B cell (primary cell): ENCODE results near the gene VPS13D. TPM values are rescaled to one million over a fixed set of nuclear protein-coding genes. Genes with fewer than 3 reads are reported as not detected.

Experiments used
- ATAC-seq: fragments of 200-7000 bp; cut with Tn5 transposase; one replicate; pipeline ENCODE4 v1.10.0; 2021; ENCODE audit warnings: low read depth, mild to moderate bottlenecking, moderate number of reproducible peaks, moderate library complexity
- CTCF ChIA-PET: fragments of 350-600 bp; sonication (Branson Sonifier 250); formaldehyde crosslinking; loops from one replicate; lab custom pipeline; 2021; ENCODE audit warnings: antibody characterized with exemption, inconsistent platforms; lab: Charles Lee
- POLR2A ChIA-PET: fragments of 350-600 bp; sonication (Branson Sonifier 250); formaldehyde crosslinking; loops from one replicate; lab custom pipeline; 2021; ENCODE audit warnings: antibody characterized with exemption; lab: Charles Lee
- DNase-seq: peaks from one replicate; pipeline ENCODE4 v3.0.0; 2013
- H2AFZ ChIP-seq: 2 replicates; pipeline ENCODE4 v1.6.1; 2012; ENCODE audit warnings: mild to moderate bottlenecking, low read depth, low read length; ENCODE audit not compliant: insufficient read depth, poor library complexity, severe bottlenecking
- H3K27ac ChIP-seq, 2 donors: 1 replicate in 1 of 2; 2 replicates in 1 of 2; pipeline ENCODE4 v1.5.1; 2012 to 2013; ENCODE audit warnings: low read length in 2 of 2, mild to moderate bottlenecking in 2 of 2, moderate library complexity in 1 of 2
- H3K27me3 ChIP-seq, 4 experiments: fragments of 200-600 bp in 1 of 4; sonication (generic) in 1 of 4; replicated peaks in 1 of 4; 1 replicate in 2 of 4; 2 replicates in 2 of 4; pipeline versions ENCODE4 v1.6.1 to v1.7.0; 2013 to 2016; ENCODE audit warnings: low read length in 3 of 4, mild to moderate bottlenecking in 2 of 4, mixed read lengths in 1 of 4, moderate library complexity in 1 of 4; ENCODE audit not compliant: insufficient read depth in 4 of 4, control insufficient read depth in 3 of 4; ENCODE audit errors: control extremely low read depth in 1 of 4
- H3K36me3 ChIP-seq, 2 experiments: replicated peaks in 1 of 2; 1 replicate in 1 of 2; 2 replicates in 1 of 2; pipeline versions ENCODE4 v1.6.1 to v1.7.1; 2013; ENCODE audit warnings: low read length in 1 of 2; ENCODE audit not compliant: insufficient read depth in 2 of 2, control insufficient read depth in 1 of 2; ENCODE audit errors: control extremely low read depth in 1 of 2, extremely low read depth in 1 of 2
- H3K4me1 ChIP-seq, 2 donors: fragments of 200-600 bp in 1 of 2; sonication (generic) in 1 of 2; 1 replicate in 1 of 2; 2 replicates in 1 of 2; pipeline versions ENCODE4 v1.5.1 to v1.6.1; 2013 to 2017; ENCODE audit warnings: low read length in 2 of 2; ENCODE audit not compliant: control insufficient read depth in 2 of 2, insufficient read depth in 2 of 2
- H3K4me2 ChIP-seq: replicated peaks from 2 replicates; pipeline ENCODE3; 2012; ENCODE audit warnings: mild to moderate bottlenecking, low read depth, low read length; ENCODE audit not compliant: poor library complexity, severe bottlenecking
- H3K4me3 ChIP-seq, 5 experiments: fragments of 200-600 bp in 1 of 5; sonication (generic) in 1 of 5; 1 replicate in 3 of 5; 2 replicates in 2 of 5; pipeline versions ENCODE4 v1.5.1 to v1.7.0; 2011 to 2016; ENCODE audit warnings: low read length in 4 of 5, mild to moderate bottlenecking in 4 of 5, low read depth in 2 of 5, control low read depth in 1 of 5, moderate library complexity in 1 of 5; ENCODE audit not compliant: insufficient read depth in 1 of 5; ENCODE audit errors: control extremely low read depth in 1 of 5, extremely low read depth in 1 of 5
- H3K79me2 ChIP-seq: fragments of 200-600 bp; sonication (generic); one replicate; pipeline ENCODE4 v1.6.0; 2016; ENCODE audit warnings: low read length; ENCODE audit not compliant: control insufficient read depth, insufficient read depth
- H3K9ac ChIP-seq: fragments of 200-600 bp; sonication (generic); 2 replicates; pipeline ENCODE4 v1.6.1; 2017; ENCODE audit warnings: mild to moderate bottlenecking, low read length, moderate library complexity
- H3K9me3 ChIP-seq, 3 donors: one replicate each; pipeline versions ENCODE4 v1.6.1 to v1.7.1; 2013; ENCODE audit warnings: low read length in 2 of 3; ENCODE audit not compliant: control insufficient read depth in 2 of 3, insufficient read depth in 1 of 3; ENCODE audit errors: control extremely low read depth in 1 of 3
- H4K20me1 ChIP-seq: 2 replicates; pipeline ENCODE4 v1.6.0; 2012; ENCODE audit warnings: mild to moderate bottlenecking, low read length; ENCODE audit not compliant: insufficient read depth, control insufficient read depth, poor library complexity, severe bottlenecking
- H3K27ac Mint-ChIP-seq: one replicate; pipeline ENCODE4 v1.8.0; 2021; ENCODE audit warnings: mixed read lengths
- H3K27me3 Mint-ChIP-seq: one replicate; pipeline ENCODE4 v1.8.0; 2021; ENCODE audit warnings: mixed read lengths
- H3K4me1 Mint-ChIP-seq: one replicate; pipeline ENCODE4 v1.8.0; 2021; ENCODE audit warnings: mixed read lengths
- H3K4me3 Mint-ChIP-seq: one replicate; pipeline ENCODE4 v1.8.0; 2021; ENCODE audit warnings: mixed read lengths
- H3K9me3 Mint-ChIP-seq: one replicate; pipeline ENCODE4 v1.8.0; 2022; ENCODE audit warnings: mixed read lengths; ENCODE audit not compliant: insufficient read depth
- CTCF ChIP-seq: fragments of 200-600 bp; IDR thresholded peaks from one replicate; pipeline ENCODE4 v1.8.0; 2022; ENCODE audit warnings: antibody characterized with exemption, mild to moderate bottlenecking
- EZH2 ChIP-seq: IDR thresholded peaks from 2 replicates; pipeline ENCODE4 v1.6.1; 2012; ENCODE audit warnings: borderline replicate concordance, low read depth, mild to moderate bottlenecking, moderate library complexity, low read length; ENCODE audit not compliant: insufficient read depth, poor library complexity, severe bottlenecking
- WGBS: methylation state at CpG from one replicate; pipeline ENCODE4 v1.1.5; 2013; ENCODE audit warnings: missing lambda C conversion rate; ENCODE audit not compliant: insufficient coverage; 5-methylcytosine and 5-hydroxymethylcytosine counted together
- intact Hi-C: fragments of 100-400 bp; cut with micrococcal nuclease; formaldehyde crosslinking; loops from one replicate; pipeline ENCODE4 v1.10.0; 2022
- polyA plus RNA-seq: library from polyadenylated mRNA; depleted of rRNA; stranded (reverse); fragments of >200 nt; gene quantifications from 2 replicates; pipeline ENCODE4 v1.2.3, GENCODE V29; 2012
- total RNA-seq, 2 donors: library from RNA; stranded (reverse); fragments of 120-200 nt in 1 of 2; gene quantifications; 1 replicate in 1 of 2; 2 replicates in 1 of 2; pipeline versions ENCODE4 v1.2.3 to v1.2.4, GENCODE V29; 2013 to 2022

The VPS13D gene
- total and polyA plus RNA-seq, 2 donors (not counting 1 experiment from before 2014, with no cell fraction given): 29.9 to 104 TPM

GRCh38 chr1:12414444-12415018 lies 184.7 kb downstream of the VPS13D start:
- no peak overlapping the region for H2AFZ ChIP-seq
- intact Hi-C loops: no loop called here
- no peaks in the 10 kb centered on the region for H3K79me2 ChIP-seq
- H3K9me3 ChIP-seq: peaks cover 0 to 9% (median 7%) of the 10 kb centered on the region in 3 donors
- DNase-seq (no peak), ATAC-seq (no peak)
- H3K4me1 Mint-ChIP-seq: peaks cover 6% of the 10 kb centered on the region
- no peak overlapping the region for H3K4me3 Mint-ChIP-seq
- H4K20me1 ChIP-seq: no peaks in the 10 kb centered on the region
- TF ChIP-seq CTCF (no peak), EZH2 (no peak)
- no peak overlapping the region for H3K4me3 ChIP-seq
- CTCF ChIA-PET: no interaction called here
- H3K9ac ChIP-seq: no peak overlapping the region
- no CpG with 5 or more reads among the region's 2 CpGs for WGBS
- POLR2A ChIA-PET: interaction anchor here (0.5 kb wide), 1 partner anchor 255 kb away, joined by 5 read pairs; no protein-coding TSS in a partner anchor
- H3K27me3 ChIP-seq: no peaks in the 10 kb centered on the region
- H3K36me3 ChIP-seq: peaks cover 14 to 36% of the 10 kb centered on the region in 2 experiments
- no peak overlapping the region for H3K4me2 ChIP-seq
- H3K9me3 Mint-ChIP-seq: peaks cover 8% of the 10 kb centered on the region
- no peaks in the 10 kb centered on the region for H3K27me3 Mint-ChIP-seq
- no peak overlapping the region for H3K27ac ChIP-seq
- H3K4me1 ChIP-seq: no peaks in the 10 kb centered on the region
- no peak overlapping the region for H3K27ac Mint-ChIP-seq

GRCh38 chr1:12415038-12415466 lies 185.2 kb downstream of the VPS13D start:
- Mint-ChIP-seq H3K4me3 (no peak overlapping the region), H3K27ac (no peak overlapping the region), H3K9me3 (peaks cover 3% of the 10 kb centered on the region), H3K4me1 (peaks cover 6% of the 10 kb centered on the region), H3K27me3 (no peaks in the 10 kb centered on the region)
- Histone ChIP-seq H3K4me2 (no peak overlapping the region), H3K4me1 (no peaks in the 10 kb centered on the region), H3K4me3 (no peak overlapping the region), H3K36me3 (peaks cover 14 to 35% of the 10 kb centered on the region in 2 experiments), H3K9me3 (peaks cover 0 to 4% (median 3%) of the 10 kb centered on the region in 3 donors), H4K20me1 (no peaks in the 10 kb centered on the region), H3K27ac (no peak overlapping the region), H3K27me3 (no peaks in the 10 kb centered on the region), H3K79me2 (no peaks in the 10 kb centered on the region), H3K9ac (no peak overlapping the region), H2AFZ (no peak overlapping the region)
- ChIA-PET CTCF (no interaction called here), POLR2A (interaction anchor here (0.5 kb wide), 1 partner anchor 256 kb away, joined by 5 read pairs; no protein-coding TSS in a partner anchor)
- TF ChIP-seq CTCF: no peak
- no peak for TF ChIP-seq EZH2
- intact Hi-C loops: no loop called here
- ATAC-seq: no peak
- DNase-seq: no peak
- no CpG with 5 or more reads among the region's 5 CpGs for WGBS
